Prostate gland (tissue), 2 donors: ENCODE data around the gene TRIM69.

Experiments
- CTCF ChIP-seq, 4 experiments: fragments of 200-600 bp in 2 of 4; fragments of 450-650 bp in 2 of 4; sonication (generic) in 2 of 4; IDR thresholded peaks; 1 replicate in 3 of 4; 2 replicates in 1 of 4; pipeline ENCODE4 v1.5.1; 2016 to 2019; ENCODE audit warnings: antibody characterized with exemption in 4 of 4, mild to moderate bottlenecking in 2 of 4, moderate library complexity in 2 of 4
- POLR2A ChIP-seq: fragments of 450-650 bp; IDR thresholded peaks from one replicate; pipeline ENCODE4 v1.6.1; 2016; ENCODE audit warnings: antibody characterized with exemption, mild to moderate bottlenecking
- POLR2AphosphoS5 ChIP-seq: sonication (generic); formaldehyde crosslinking; IDR thresholded peaks from one replicate; pipeline ENCODE4 v1.6.1; 2017; ENCODE audit warnings: antibody characterized with exemption

- TF ChIP-seq CTCF (IDR thresholded peaks at IDR 0.05) (no peak), POLR2A (no peak), POLR2AphosphoS5 (no peak)
These were observed 17.4 kb upstream of the TRIM69 start for GRCh38 chr15:44718927-44719292.
